ENCODE data around the gene ADAMTSL3. TPM values are rescaled to one million over a fixed set of nuclear protein-coding genes. Genes with fewer than 3 reads are reported as not detected.

Gene ADAMTSL3
- polyA plus RNA-seq, 1 donor from 2014 or later, result 0.51 TPM

- Histone ChIP-seq H2AFZ (ENCODE audit: low read depth, low read length) (no peak overlapping the region), H3K36me3 (ENCODE audit: insufficient read depth, low read length) (no peaks in the 10 kb centered on the region), H3K27ac (ENCODE audit: low read length) (no peak overlapping the region), H3K27me3 (ENCODE audit: insufficient read depth, low read depth, low read length) (no peaks in the 10 kb centered on the region), H3K9me2 (ENCODE audit: insufficient read depth, low read length) (no peaks in the 10 kb centered on the region), H3K79me2 (replicated peaks; ENCODE audit: insufficient read depth, low read length) (no peaks in the 10 kb centered on the region), H3F3A (ENCODE audit: insufficient read depth, low read length, poor library complexity, severe bottlenecking) (no peaks in the 10 kb centered on the region), H3K4me3 (ENCODE audit: low read length) (no peak overlapping the region), H4K20me1 (ENCODE audit: insufficient read depth) (no peaks in the 10 kb centered on the region), H3K9ac (ENCODE audit: low read length) (no peak overlapping the region), H3K4me2 (ENCODE audit: low read length) (no peak overlapping the region), H3K9me3 (ENCODE audit: low read length) (no peaks in the 10 kb centered on the region)
- TF ChIP-seq RAD21 (conservative IDR thresholded peaks at IDR 0.05), result peak; percentile 59
- no peak for TF ChIP-seq REST (IDR thresholded peaks at IDR 0.05; ENCODE audit: borderline replicate concordance)
- no peak for TF ChIP-seq TAF1 (IDR thresholded peaks at IDR 0.05; ENCODE audit: low read depth)
- TF ChIP-seq EZH2 (IDR thresholded peaks at IDR 0.05; ENCODE audit: borderline replicate concordance, insufficient read depth, low read length, poor library complexity, severe bottlenecking), result no peak
- no peak for TF ChIP-seq POLR2AphosphoS5 (IDR thresholded peaks at IDR 0.05)
- peak; percentile 55 for TF ChIP-seq SMC3 (conservative IDR thresholded peaks at IDR 0.05; ENCODE audit: poor library complexity)
- no peak for TF ChIP-seq EP300 (conservative IDR thresholded peaks at IDR 0.05; ENCODE audit: poor library complexity, severe bottlenecking)
- TF ChIP-seq CTCF (IDR thresholded peaks at IDR 0.05; ENCODE audit: poor library complexity, severe bottlenecking), result peak; percentile 44
- TF ChIP-seq MXI1 (conservative IDR thresholded peaks at IDR 0.05; ENCODE audit: poor library complexity, severe bottlenecking), result no peak
These were observed 93.3 kb downstream of the ADAMTSL3 start for GRCh38 chr15:83747050-83747717.

GRCh38 chr15:83747718-83748110 lies 93.8 kb downstream of the ADAMTSL3 start:
- Histone ChIP-seq H3K27ac (ENCODE audit: low read length) (no peak overlapping the region), H3K4me2 (ENCODE audit: low read length) (no peak overlapping the region), H3F3A (ENCODE audit: insufficient read depth, low read length, poor library complexity, severe bottlenecking) (no peaks in the 10 kb centered on the region), H3K9ac (ENCODE audit: low read length) (no peak overlapping the region), H3K27me3 (ENCODE audit: insufficient read depth, low read depth, low read length) (no peaks in the 10 kb centered on the region), H3K9me2 (ENCODE audit: insufficient read depth, low read length) (no peaks in the 10 kb centered on the region), H3K36me3 (ENCODE audit: insufficient read depth, low read length) (no peaks in the 10 kb centered on the region), H3K4me3 (ENCODE audit: low read length) (no peak overlapping the region), H2AFZ (ENCODE audit: low read depth, low read length) (no peak overlapping the region), H4K20me1 (ENCODE audit: insufficient read depth) (no peaks in the 10 kb centered on the region), H3K79me2 (replicated peaks; ENCODE audit: insufficient read depth, low read length) (no peaks in the 10 kb centered on the region), H3K9me3 (ENCODE audit: low read length) (no peaks in the 10 kb centered on the region)
- no peak for TF ChIP-seq MXI1 (conservative IDR thresholded peaks at IDR 0.05; ENCODE audit: poor library complexity, severe bottlenecking)

Data from neural cell (in vitro differentiated cells).